Activated CD8-positive, alpha-beta memory T cell treated with anti-CD3 and anti-CD28 coated beads, Interleukin-2, amount 10 ng/mL, durations not matched to agents 7 days and 5 days (primary cell): ENCODE measurements around the gene ZNF296. TPM values are rescaled to one million over a fixed set of nuclear protein-coding genes. Genes with fewer than 3 reads are reported as not detected.
A peak's percentile ranks its signal among the peaks of the same experiment; 100 is the strongest.

Experiments
- ATAC-seq: fragments of 150-1000 bp; cut with Tn5 transposase; one replicate; pipeline ENCODE4 v1.10.0; 2021; ENCODE audit warnings: moderate library complexity
- CTCF ChIA-PET: fragments of 350-600 bp; sonication (Branson Sonifier 250); formaldehyde crosslinking; loops from one replicate; lab custom pipeline; 2021; ENCODE audit warnings: antibody characterized with exemption; lab: Charles Lee
- DNase-seq: peaks from one replicate; pipeline ENCODE4 v3.0.0-alpha.2; 2020
- H3K27ac Mint-ChIP-seq: one replicate; pipeline ENCODE4 v1.8.0; 2021; ENCODE audit warnings: mild to moderate bottlenecking, mixed read lengths
- H3K27me3 Mint-ChIP-seq: one replicate; pipeline ENCODE4 v1.8.0; 2021; ENCODE audit warnings: mixed read lengths
- H3K36me3 Mint-ChIP-seq: one replicate; pipeline ENCODE4 v1.8.0; 2021; ENCODE audit warnings: mild to moderate bottlenecking, mixed read lengths
- H3K4me1 Mint-ChIP-seq: one replicate; pipeline ENCODE4 v1.8.0; 2021; ENCODE audit warnings: mixed read lengths
- H3K4me3 Mint-ChIP-seq: one replicate; pipeline ENCODE4 v1.8.0; 2021; ENCODE audit warnings: mild to moderate bottlenecking, moderate library complexity, mixed read lengths
- H3K9me3 Mint-ChIP-seq: one replicate; pipeline ENCODE4 v1.8.0; 2022; ENCODE audit warnings: low read depth, mixed read lengths
- total RNA-seq, 2 experiments: library from RNA; stranded (reverse); gene quantifications; one replicate each; pipeline ENCODE4 v1.2.3, GENCODE V29; 2021

The ZNF296 gene
- total RNA-seq, 2 experiments from 2014 or later, result 5.3 to 9.5 TPM

DNA sequence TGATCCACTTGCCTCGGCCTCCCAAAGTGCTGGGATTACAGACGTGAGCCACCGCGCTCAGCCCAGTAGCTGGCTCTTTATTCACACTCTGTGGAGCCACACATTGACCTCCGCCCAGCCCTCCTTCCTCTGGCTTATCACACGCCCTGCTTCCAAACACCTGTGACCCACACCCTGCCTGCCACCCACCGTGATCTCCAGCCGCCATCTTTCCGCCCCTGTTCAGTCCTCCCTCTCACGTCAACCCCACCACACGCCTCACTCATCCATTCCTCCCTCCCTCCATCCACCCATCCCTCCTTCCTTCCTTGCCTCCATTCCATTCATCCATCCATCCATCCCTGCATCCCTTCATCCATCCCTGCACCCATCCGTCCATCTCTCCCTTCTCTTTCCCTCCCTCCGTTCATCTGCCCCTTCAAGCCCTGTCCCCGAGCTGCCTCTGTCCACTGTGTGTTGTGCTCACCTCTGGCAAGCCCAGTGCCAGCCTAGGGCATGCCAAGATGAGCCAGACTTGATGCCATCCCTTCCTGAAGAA is 17.6 kb downstream of the ZNF296 start:
- Mint-ChIP-seq H3K27me3 (no peaks in the 10 kb centered on the region), H3K4me3 (no peak overlapping the region), H3K9me3 (no peaks in the 10 kb centered on the region), H3K4me1 (no peaks in the 10 kb centered on the region), H3K27ac (no peak overlapping the region), H3K36me3 (peaks cover 33% of the 10 kb centered on the region)
- ATAC-seq (no peak), DNase-seq (no peak)
- CTCF ChIA-PET, result interaction anchor here (0.5 to 4.3 kb wide), 37 partner anchors 9 to 1953 kb away, joined by 3 to 25 read pairs (median 4); partner anchors contain the start of genes CLASRP, GEMIN7, PPP1R37 and TOMM40

GRCh38 chr19:45057444-45057843 is 18.8 kb downstream of the ZNF296 start:
- Mint-ChIP-seq H3K27me3 (no peaks in the 10 kb centered on the region), H3K27ac (no peak overlapping the region), H3K4me1 (no peaks in the 10 kb centered on the region), H3K9me3 (no peaks in the 10 kb centered on the region), H3K4me3 (no peak overlapping the region), H3K36me3 (peaks cover 36% of the 10 kb centered on the region)
- CTCF ChIA-PET, result interaction anchor here (1.0 to 4.3 kb wide), 5 partner anchors 11 to 69 kb away, joined by 3 to 25 read pairs (median 4); partner anchors contain the start of gene CLASRP
- DNase-seq (no peak), ATAC-seq (no peak)

GRCh38 chr19:45056831-45057230 is 19.4 kb downstream of the ZNF296 start:
- H3K4me3 Mint-ChIP-seq, result no peak overlapping the region
- DNase-seq, result no peak
- H3K27me3 Mint-ChIP-seq, result no peaks in the 10 kb centered on the region
- no peaks in the 10 kb centered on the region for H3K4me1 Mint-ChIP-seq
- H3K36me3 Mint-ChIP-seq, result peaks cover 37% of the 10 kb centered on the region
- CTCF ChIA-PET, result interaction anchor here (1.0 to 4.3 kb wide), 4 partner anchors 10 to 68 kb away, joined by 3 to 25 read pairs (median 4); partner anchors contain the start of gene CLASRP
- no peak overlapping the region for H3K27ac Mint-ChIP-seq
- ATAC-seq, result no peak
- no peaks in the 10 kb centered on the region for H3K9me3 Mint-ChIP-seq

GRCh38 chr19:45051929-45052579 is 24.2 kb downstream of the ZNF296 start:
- H3K9me3 Mint-ChIP-seq, result no peaks in the 10 kb centered on the region
- ATAC-seq (no peak), DNase-seq (no peak)
- H3K27ac Mint-ChIP-seq, result no peak overlapping the region
- H3K4me1 Mint-ChIP-seq, result peaks cover 14% of the 10 kb centered on the region
- H3K27me3 Mint-ChIP-seq, result no peaks in the 10 kb centered on the region
- CTCF ChIA-PET, result interaction anchor here (1.0 to 1.3 kb wide), 3 partner anchors 13 to 63 kb away, joined by 3 to 4 read pairs (median 3); partner anchors contain the start of gene CLASRP
- H3K36me3 Mint-ChIP-seq, result peaks cover 15% of the 10 kb centered on the region
- no peak overlapping the region for H3K4me3 Mint-ChIP-seq

GRCh38 chr19:45050036-45050435 is 26.2 kb downstream of the ZNF296 start:
- Mint-ChIP-seq H3K9me3 (no peaks in the 10 kb centered on the region), H3K4me1 (peaks cover 31% of the 10 kb centered on the region), H3K27ac (no peak overlapping the region), H3K36me3 (peaks cover 27% of the 10 kb centered on the region), H3K4me3 (no peak overlapping the region), H3K27me3 (no peaks in the 10 kb centered on the region)
- ATAC-seq (no peak), DNase-seq (no peak)
- CTCF ChIA-PET, result interaction anchor here (2.2 kb wide), 1 partner anchor 10 kb away, joined by 9 read pairs; no protein-coding TSS in a partner anchor

DNA sequence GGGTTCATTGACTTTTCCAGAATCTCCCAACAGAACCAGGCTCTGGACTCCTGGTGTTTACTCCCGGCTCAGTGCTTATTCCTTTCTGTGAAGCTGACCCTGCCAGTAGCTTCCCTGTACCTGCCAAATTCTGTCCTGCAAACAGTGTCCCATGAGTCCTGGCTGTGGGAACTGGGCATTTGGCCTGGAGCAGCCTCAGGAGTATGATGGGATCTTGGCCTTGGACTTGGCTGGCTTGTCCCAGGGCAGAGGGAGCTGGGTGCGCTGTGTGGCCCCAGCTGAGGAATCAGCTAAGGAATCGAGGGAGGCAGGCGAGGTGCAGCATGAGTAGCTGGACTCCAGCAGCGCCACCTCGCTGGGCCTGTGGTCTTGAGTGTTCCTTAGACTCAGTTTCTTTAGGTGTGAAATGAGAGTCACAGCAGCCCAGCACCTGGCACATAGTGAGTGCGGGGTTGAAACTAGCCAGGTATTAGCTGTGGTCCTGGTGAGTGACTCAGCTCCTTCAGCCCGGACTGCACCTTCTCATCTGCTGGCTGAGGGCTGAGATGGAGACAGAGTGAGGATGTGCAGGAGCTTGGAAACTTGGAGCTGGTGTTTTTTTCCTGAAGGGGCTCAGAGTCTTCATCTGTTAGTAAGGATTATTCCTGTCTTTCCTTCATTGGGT is 27.1 kb downstream of the ZNF296 start:
- DNase-seq, result no peak
- CTCF ChIA-PET, result interaction anchor here (1.2 to 2.2 kb wide), 2 partner anchors 11 to 261 kb away, joined by 3 to 9 read pairs; no protein-coding TSS in a partner anchor
- H3K27ac Mint-ChIP-seq, result peak overlapping the region; percentile 37
- H3K4me1 Mint-ChIP-seq, result peaks cover 34% of the 10 kb centered on the region
- no peak for ATAC-seq
- H3K36me3 Mint-ChIP-seq, result peaks cover 33% of the 10 kb centered on the region
- no peaks in the 10 kb centered on the region for H3K9me3 Mint-ChIP-seq
- no peak overlapping the region for H3K4me3 Mint-ChIP-seq
- H3K27me3 Mint-ChIP-seq, result no peaks in the 10 kb centered on the region

DNA sequence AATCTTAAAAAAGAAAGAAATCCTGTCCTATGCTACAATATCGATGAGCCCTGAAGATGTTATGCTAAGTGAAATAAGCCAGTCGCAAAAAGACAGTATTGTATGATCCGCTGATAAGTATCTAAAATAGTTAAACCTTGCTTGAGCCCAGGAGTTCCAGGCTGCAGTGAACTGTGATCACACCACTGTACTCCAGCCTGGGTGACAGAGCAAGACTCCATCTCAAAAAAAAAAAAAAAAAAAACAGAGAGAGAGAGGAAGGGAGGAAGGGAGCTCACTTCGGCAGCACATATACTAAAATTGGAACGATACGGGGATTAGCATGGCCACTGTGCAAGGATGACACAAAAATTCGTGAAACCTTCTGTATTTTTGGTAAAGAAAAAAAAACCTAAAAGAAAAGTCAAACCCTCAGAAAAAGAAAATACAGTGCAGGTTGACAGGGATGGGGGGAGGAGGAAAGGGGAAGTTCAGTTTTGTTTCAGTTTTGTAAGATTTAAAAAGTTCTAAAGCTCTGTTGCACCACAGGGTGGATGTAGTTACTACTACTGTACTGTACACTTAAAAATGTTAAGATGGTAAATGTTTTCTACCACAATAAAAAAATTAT is 29.0 kb downstream of the ZNF296 start:
- Mint-ChIP-seq H3K36me3 (peaks cover 31% of the 10 kb centered on the region), H3K9me3 (no peaks in the 10 kb centered on the region), H3K27me3 (no peaks in the 10 kb centered on the region), H3K27ac (peak overlapping the region; percentile 70), H3K4me3 (no peak overlapping the region), H3K4me1 (peaks cover 34% of the 10 kb centered on the region)
- DNase-seq (no peak), ATAC-seq (peak; percentile 45)
- CTCF ChIA-PET, result interaction anchor here (0.9 to 1.1 kb wide), 3 partner anchors 9 to 12 kb away, joined by 3 to 10 read pairs (median 4); partner anchors contain the start of gene CLASRP

DNA sequence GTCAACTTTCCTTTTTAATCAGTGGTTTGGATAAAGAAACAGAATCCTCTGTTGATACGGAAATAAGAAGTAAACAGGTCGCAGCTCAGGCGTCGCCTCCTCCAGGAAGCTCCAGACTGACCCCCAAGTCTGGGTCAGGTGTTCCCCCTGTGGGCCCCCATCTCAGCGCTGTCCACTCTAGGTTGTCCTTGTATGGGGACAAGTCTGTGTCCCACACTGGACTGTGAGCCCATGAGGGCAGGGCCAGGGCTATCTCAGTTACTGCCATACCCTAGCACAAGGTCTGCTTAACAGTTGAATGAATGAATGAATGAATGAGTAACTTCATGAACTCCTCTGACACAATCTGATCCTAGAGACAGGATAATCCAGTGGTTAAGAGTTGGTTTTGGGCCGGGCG is 29.9 kb downstream of the ZNF296 start:
- CTCF ChIA-PET, result interaction anchor here (0.6 to 0.9 kb wide), 2 partner anchors 11 to 132 kb away, joined by 3 read pairs; no protein-coding TSS in a partner anchor
- Mint-ChIP-seq H3K27ac (peak overlapping the region; percentile 66), H3K4me1 (peaks cover 40% of the 10 kb centered on the region)

DNA sequence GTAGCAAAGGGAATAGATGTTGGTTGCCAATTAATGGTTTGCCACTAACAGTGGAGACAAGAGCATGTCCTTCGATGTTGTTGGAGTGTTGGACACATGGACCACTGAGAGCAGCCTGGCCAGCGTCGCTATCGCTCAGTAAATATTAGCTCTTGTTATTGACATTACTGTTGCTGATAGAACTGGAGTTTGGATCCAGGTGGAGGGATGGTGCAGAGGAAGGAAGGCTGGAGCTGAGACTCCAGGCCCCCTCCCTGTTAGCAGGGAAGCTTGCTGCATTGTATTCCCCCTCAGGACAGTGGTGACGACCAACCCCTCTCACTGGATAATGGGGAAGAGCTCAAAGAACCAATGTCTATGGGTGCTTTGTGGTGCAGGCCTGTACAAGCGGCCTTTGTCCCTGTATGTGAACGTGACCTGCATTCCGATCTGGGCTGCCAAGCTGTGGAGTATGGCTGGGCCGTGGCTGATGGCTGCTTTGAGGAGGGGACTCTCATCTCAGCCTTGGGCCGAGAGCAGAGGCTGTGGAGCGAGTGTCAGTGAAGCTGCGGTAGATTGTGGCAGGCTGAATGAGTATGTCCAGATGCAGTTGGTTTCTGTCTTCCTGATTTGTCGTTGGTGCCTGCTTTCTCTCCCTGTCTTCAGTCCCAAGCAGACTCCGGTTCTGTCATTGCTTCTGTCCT is 30.5 kb downstream of the ZNF296 start:
- no peak overlapping the region for H3K4me3 Mint-ChIP-seq
- no peak overlapping the region for H3K27ac Mint-ChIP-seq
- peaks cover 39% of the 10 kb centered on the region for H3K36me3 Mint-ChIP-seq
- H3K27me3 Mint-ChIP-seq, result no peaks in the 10 kb centered on the region
- H3K4me1 Mint-ChIP-seq, result peaks cover 43% of the 10 kb centered on the region
- no peaks in the 10 kb centered on the region for H3K9me3 Mint-ChIP-seq
- no peak for DNase-seq
- CTCF ChIA-PET, result interaction anchor here (0.5 kb wide), 1 partner anchor 361 kb away, joined by 3 read pairs; no protein-coding TSS in a partner anchor
- no peak for ATAC-seq

More for the DNA sequence above, 29.9 kb downstream of the ZNF296 start:
- no peaks in the 10 kb centered on the region for H3K27me3 Mint-ChIP-seq
- peaks cover 37% of the 10 kb centered on the region for H3K36me3 Mint-ChIP-seq
- no peak overlapping the region for H3K4me3 Mint-ChIP-seq
- H3K9me3 Mint-ChIP-seq, result no peaks in the 10 kb centered on the region
- no peak for DNase-seq
- no peak for ATAC-seq

GRCh38 chr19:45041125-45041524 is 35.2 kb downstream of the ZNF296 start:
- H3K36me3 Mint-ChIP-seq, result peaks cover 41% of the 10 kb centered on the region
- H3K27me3 Mint-ChIP-seq, result no peaks in the 10 kb centered on the region
- H3K4me1 Mint-ChIP-seq, result peaks cover 39% of the 10 kb centered on the region
- ATAC-seq (no peak), DNase-seq (no peak)
- no peak overlapping the region for H3K27ac Mint-ChIP-seq
- no peak overlapping the region for H3K4me3 Mint-ChIP-seq
- no peaks in the 10 kb centered on the region for H3K9me3 Mint-ChIP-seq
- CTCF ChIA-PET, result interaction anchor here (0.7 to 1.4 kb wide), 2 partner anchors 24 to 75 kb away, joined by 3 to 4 read pairs; no protein-coding TSS in a partner anchor

GRCh38 chr19:45040059-45040771 is 36.1 kb downstream of the ZNF296 start:
- ATAC-seq, result no peak
- Mint-ChIP-seq H3K4me3 (peak overlapping the region; percentile 92), H3K27me3 (no peaks in the 10 kb centered on the region), H3K36me3 (peaks cover 41% of the 10 kb centered on the region), H3K9me3 (no peaks in the 10 kb centered on the region), H3K27ac (no peak overlapping the region), H3K4me1 (peaks cover 31% of the 10 kb centered on the region)
- CTCF ChIA-PET, result interaction anchor here (0.7 to 3.0 kb wide), 9 partner anchors 18 to 298 kb away, joined by 3 to 25 read pairs (median 3); partner anchors contain the start of genes CLPTM1, RELB and ZNF296
- no peak for DNase-seq
